Fibroblast of the conjunctiva (primary cell): ENCODE data around the gene CAMK2A.

ENCODE experiments used
- DNase-seq: peaks from one replicate; pipeline ENCODE4 v3.0.0-alpha.2; 2010; ENCODE audit warnings: low read depth

The CAMK2A gene

GRCh38 chr5:150278046-150278730 is 11.4 kb downstream of the CAMK2A start:
- no peak for DNase-seq

GRCh38 chr5:150277043-150277442 is 12.5 kb downstream of the CAMK2A start:
- no peak for DNase-seq

GRCh38 chr5:150274811-150275210 is 14.8 kb downstream of the CAMK2A start:
- DNase-seq = no peak

- DNase-seq = peak; percentile 28
Measured at GRCh38 chr5:150272531-150272930, 17.0 kb downstream of the CAMK2A start.

- DNase-seq = no peak
Measured at GRCh38 chr5:150271923-150272322, 17.6 kb downstream of the CAMK2A start.

GRCh38 chr5:150271296-150271692 is 18.3 kb downstream of the CAMK2A start:
- no peak for DNase-seq

- no peak for DNase-seq
Measured at GRCh38 chr5:150270541-150271295, 18.9 kb downstream of the CAMK2A start.

GRCh38 chr5:150266871-150267291 is 22.7 kb downstream of the CAMK2A start:
- DNase-seq = no peak

- no peak for DNase-seq
Measured at GRCh38 chr5:150265870-150266383, 23.6 kb downstream of the CAMK2A start.

GRCh38 chr5:150264667-150265603 is 24.6 kb downstream of the CAMK2A start:
- no peak for DNase-seq

GRCh38 chr5:150263801-150264621 is 25.6 kb downstream of the CAMK2A start:
- peak; percentile 47 for DNase-seq

GRCh38 chr5:150263375-150263775 is 26.2 kb downstream of the CAMK2A start:
- DNase-seq = no peak

GRCh38 chr5:150262502-150262901 is 27.1 kb downstream of the CAMK2A start:
- no peak for DNase-seq

- no peak for DNase-seq
Measured at GRCh38 chr5:150261231-150261630, 28.3 kb downstream of the CAMK2A start.

GRCh38 chr5:150258130-150258529 is 31.4 kb downstream of the CAMK2A start:
- no peak for DNase-seq

GRCh38 chr5:150257424-150257823 is 32.1 kb downstream of the CAMK2A start:
- no peak for DNase-seq

GRCh38 chr5:150256410-150257064 is 33.0 kb downstream of the CAMK2A start:
- no peak for DNase-seq

GRCh38 chr5:150255659-150256409 is 33.7 kb downstream of the CAMK2A start:
- no peak for DNase-seq

GRCh38 chr5:150254774-150255173 is 34.8 kb downstream of the CAMK2A start:
- no peak for DNase-seq

- DNase-seq = no peak
Measured at GRCh38 chr5:150254363-150254762, 35.2 kb downstream of the CAMK2A start.
